SK-N-SH (cell line): ENCODE results near the gene ST6GALNAC3. TPM values are rescaled to one million over a fixed set of nuclear protein-coding genes. Genes with fewer than 3 reads are reported as not detected.

Experiments
- CTCF ChIA-PET: fragments of 300-600, 350-600 bp; formaldehyde crosslinking; extraction: SDS; loops from one replicate; lab custom pipeline; 2021; lab: Yijun Ruan, JAX
- POLR2A ChIA-PET: fragments of 350-600 bp; sonication (Branson Sonifier 250); formaldehyde crosslinking; extraction: SDS; loops from one replicate; lab custom pipeline; 2020; ENCODE audit warnings: antibody characterized with exemption, inconsistent platforms; lab: Yijun Ruan, JAX
- DNase-seq: peaks from one replicate; pipeline ENCODE4 v3.0.0; 2012
- H2AFZ ChIP-seq: fragments of 200-600 bp; sonication (generic); 2 replicates; pipeline ENCODE4 v1.8.1; 2016; ENCODE audit warnings: antibody characterized with exemption, mild to moderate bottlenecking, low read depth
- H3F3A ChIP-seq: fragments of 200-600 bp; sonication (generic); replicated peaks from 2 replicates; pipeline ENCODE3; 2016; ENCODE audit warnings: antibody characterized with exemption, mild to moderate bottlenecking; ENCODE audit not compliant: insufficient read depth
- H3K27ac ChIP-seq, 2 experiments: fragments of 200-500 bp in 1 of 2; fragments of 200-600 bp in 1 of 2; sonication (Bioruptor generic) in 1 of 2; sonication (generic), shearing (Covaris generic) in 1 of 2; 2 replicates each; pipeline versions ENCODE4 v1.5.1 to v1.6.1; 2014 to 2016; ENCODE audit warnings: low read depth in 2 of 2, inconsistent platforms in 1 of 2, low read length in 1 of 2, mild to moderate bottlenecking in 1 of 2, mixed read lengths in 1 of 2
- H3K27me3 ChIP-seq: fragments of 200-600 bp; sonication (generic), shearing (Covaris generic); 2 replicates; pipeline ENCODE4 v1.6.1; 2016; ENCODE audit warnings: mixed run types; ENCODE audit not compliant: insufficient read depth
- H3K36me3 ChIP-seq, 2 experiments: fragments of 200-500 bp in 1 of 2; fragments of 200-600 bp in 1 of 2; sonication (Bioruptor generic) in 1 of 2; sonication (generic) in 1 of 2; replicated peaks in 1 of 2; 2 replicates each; pipeline versions ENCODE3 to v1.5.1; 2014 to 2016; ENCODE audit warnings: low read length in 1 of 2, mild to moderate bottlenecking in 1 of 2; ENCODE audit not compliant: insufficient read depth in 2 of 2, control insufficient read depth in 1 of 2
- H3K4me1 ChIP-seq, 2 experiments: fragments of 200-500 bp in 1 of 2; fragments of 200-600 bp in 1 of 2; sonication (Bioruptor generic) in 1 of 2; sonication (generic), shearing (Covaris generic) in 1 of 2; 2 replicates each; pipeline versions ENCODE4 v1.5.1 to v1.6.1; 2014 to 2016; ENCODE audit warnings: low read depth in 1 of 2, low read length in 1 of 2, mixed run types in 1 of 2; ENCODE audit not compliant: insufficient read depth in 2 of 2, control insufficient read depth in 1 of 2
- H3K4me2 ChIP-seq: fragments of 200-600 bp; sonication (generic), shearing (Covaris generic); 2 replicates; pipeline ENCODE4 v1.6.1; 2017; ENCODE audit warnings: mixed run types
- H3K4me3 ChIP-seq, 2 experiments: fragments of 200-500 bp in 1 of 2; fragments of 200-600 bp in 1 of 2; sonication (Bioruptor generic) in 1 of 2; sonication (generic), shearing (Covaris generic) in 1 of 2; 2 replicates each; pipeline versions ENCODE4 v1.5.1 to v1.8.1; 2014 to 2016; ENCODE audit warnings: low read depth in 2 of 2, inconsistent platforms in 1 of 2, low read length in 1 of 2, mild to moderate bottlenecking in 1 of 2, mixed read lengths in 1 of 2, moderate library complexity in 1 of 2
- H3K79me2 ChIP-seq: fragments of 200-600 bp; sonication (generic); 2 replicates; pipeline ENCODE4 v1.8.1; 2017; ENCODE audit warnings: mild to moderate bottlenecking; ENCODE audit not compliant: insufficient read depth
- H3K9ac ChIP-seq: fragments of 200-600 bp; sonication (generic); 2 replicates; pipeline ENCODE4 v1.6.1; 2017; ENCODE audit warnings: mixed run types
- H3K9me2 ChIP-seq: fragments of 200-600 bp; sonication (generic); 2 replicates; pipeline ENCODE4 v1.6.1; 2017; ENCODE audit warnings: mixed run types
- H3K9me3 ChIP-seq: fragments of 200-600 bp; sonication (generic); 2 replicates; pipeline ENCODE4 v1.6.1; 2017; ENCODE audit warnings: mixed run types, mild to moderate bottlenecking, moderate library complexity
- H4K20me1 ChIP-seq: fragments of 200-600 bp; sonication (generic); 2 replicates; pipeline ENCODE4 v1.6.1; 2017; ENCODE audit warnings: mild to moderate bottlenecking, mixed run types; ENCODE audit not compliant: insufficient read depth
- EZH2phosphoT487 ChIP-seq: fragments of 200-600 bp; sonication (generic); IDR thresholded peaks from 2 replicates; pipeline ENCODE4 v1.6.1; 2017; ENCODE audit warnings: low read depth, mixed run types, mild to moderate bottlenecking, antibody characterized with exemption, moderate library complexity, borderline replicate concordance
- GABPA ChIP-seq: IDR thresholded peaks from 2 replicates; pipeline ENCODE4 v1.4.0; 2012; ENCODE audit warnings: low read depth, mild to moderate bottlenecking
- JUND ChIP-seq: IDR thresholded peaks from 2 replicates; pipeline ENCODE4 v1.4.0; 2012
- MEF2A ChIP-seq: IDR thresholded peaks from 2 replicates; pipeline ENCODE4 v1.4.0; 2012; ENCODE audit warnings: low read depth, borderline replicate concordance
- SIN3A ChIP-seq: IDR thresholded peaks from 2 replicates; pipeline ENCODE4 v1.6.1; 2012; ENCODE audit warnings: low read depth, mild to moderate bottlenecking, low read length, moderate library complexity, borderline replicate concordance
- TEAD4 ChIP-seq: IDR thresholded peaks from 2 replicates; pipeline ENCODE4 v1.4.0; 2012; ENCODE audit warnings: mild to moderate bottlenecking, borderline replicate concordance; ENCODE audit not compliant: insufficient read depth
- WGBS: methylation state at CpG from one replicate; pipeline ENCODE4 v1.1.6; 2017; ENCODE audit warnings: low lambda C conversion rate; 5-methylcytosine and 5-hydroxymethylcytosine counted together
- polyA plus RNA-seq, 3 experiments: library from polyadenylated mRNA; depleted of rRNA; stranded (reverse); fragments of >200 nt; gene quantifications; 2 replicates each; pipeline ENCODE4 v1.2.3, GENCODE V29; 2012
- TF ChIP-seq, protein P1 (sequence below): IDR thresholded peaks from 2 replicates; pipeline ENCODE4 v1.6.1; 2012; ENCODE audit warnings: mild to moderate bottlenecking, low read depth, low read length, moderate library complexity

Gene ST6GALNAC3
- polyA plus RNA-seq, 1 of the 3 experiments (the other 2 are of a cell fraction) = 8.1 TPM

DNA sequence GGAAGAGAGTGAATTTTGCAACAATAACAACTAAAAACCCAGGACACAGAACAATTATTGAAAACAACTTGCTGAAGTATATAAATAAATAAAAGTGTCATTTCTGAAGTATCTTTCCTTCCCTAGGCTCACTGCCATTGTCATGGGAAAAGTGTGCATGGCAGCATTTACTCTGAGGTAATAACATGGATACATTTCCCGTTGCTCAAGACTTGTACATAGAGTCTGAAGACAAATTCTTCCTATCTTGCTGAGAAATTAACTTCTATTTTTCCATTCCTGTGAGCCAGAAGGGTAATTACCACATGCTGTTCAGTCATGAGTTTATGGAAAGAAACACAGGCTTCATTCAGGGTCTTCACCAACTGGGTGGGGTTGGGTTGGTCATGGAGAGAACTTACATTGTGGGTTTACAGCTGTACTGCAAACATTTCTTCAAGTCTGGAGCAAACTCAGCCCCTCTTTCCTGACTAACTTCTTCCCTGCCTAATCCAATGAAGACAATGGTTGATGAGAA lies 32.2 kb downstream of the ST6GALNAC3 start:
- whole genome bisulfite sequencing = 73% methylated on average over 1 of the region's 1 CpG
- ChIA-PET CTCF (no interaction called here), POLR2A (no interaction called here)

DNA sequence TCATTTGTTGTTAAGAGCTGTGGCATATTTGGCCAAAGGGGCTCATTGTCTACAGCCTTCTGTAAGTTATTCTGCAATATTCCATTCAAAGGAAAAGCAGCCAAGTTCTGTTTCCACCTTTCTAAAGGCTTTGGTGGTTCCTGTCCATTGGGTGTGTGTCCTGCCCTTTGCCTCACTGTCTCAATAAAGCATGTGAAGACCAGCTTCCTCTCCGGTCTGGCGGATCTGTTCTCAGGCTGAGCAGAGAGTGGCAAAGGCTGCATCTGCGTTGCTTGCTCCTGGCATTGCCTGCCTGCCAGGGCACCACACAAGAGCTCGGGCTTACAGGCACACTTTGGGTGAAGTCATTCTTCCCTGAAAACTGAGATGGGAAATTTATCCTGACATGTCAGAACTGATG lies 34.9 kb downstream of the ST6GALNAC3 start:
- no peaks in the 10 kb centered on the region for H3K9me3 ChIP-seq
- no peak overlapping the region for H3K4me2 ChIP-seq
- H3K27ac ChIP-seq = peak overlapping the region in 1 of 2 experiments; percentile 28; a peak in 1 of 4 replicates
- DNase-seq = peak; percentile 15
- peaks cover 0 to 15% of the 10 kb centered on the region in 2 experiments; a peak in 2 of 4 replicates for H3K4me1 ChIP-seq
- WGBS = 97% methylated on average over 4 of the region's 4 CpGs
- H3K27me3 ChIP-seq = no peaks in the 10 kb centered on the region
- no peak overlapping the region for H3K9ac ChIP-seq
- peaks cover 0 to 2% of the 10 kb centered on the region in 2 experiments for H3K36me3 ChIP-seq
- ChIA-PET CTCF (no interaction called here), POLR2A (no interaction called here)
- H3F3A ChIP-seq = no peaks in the 10 kb centered on the region
- no peaks in the 10 kb centered on the region for H4K20me1 ChIP-seq
- no peak overlapping the region for H3K4me3 ChIP-seq
- peaks cover 21% of the 10 kb centered on the region; the same call in 1 of the 2 replicates for H3K79me2 ChIP-seq
- no peaks in the 10 kb centered on the region for H3K9me2 ChIP-seq
- TF ChIP-seq, protein P1, sequence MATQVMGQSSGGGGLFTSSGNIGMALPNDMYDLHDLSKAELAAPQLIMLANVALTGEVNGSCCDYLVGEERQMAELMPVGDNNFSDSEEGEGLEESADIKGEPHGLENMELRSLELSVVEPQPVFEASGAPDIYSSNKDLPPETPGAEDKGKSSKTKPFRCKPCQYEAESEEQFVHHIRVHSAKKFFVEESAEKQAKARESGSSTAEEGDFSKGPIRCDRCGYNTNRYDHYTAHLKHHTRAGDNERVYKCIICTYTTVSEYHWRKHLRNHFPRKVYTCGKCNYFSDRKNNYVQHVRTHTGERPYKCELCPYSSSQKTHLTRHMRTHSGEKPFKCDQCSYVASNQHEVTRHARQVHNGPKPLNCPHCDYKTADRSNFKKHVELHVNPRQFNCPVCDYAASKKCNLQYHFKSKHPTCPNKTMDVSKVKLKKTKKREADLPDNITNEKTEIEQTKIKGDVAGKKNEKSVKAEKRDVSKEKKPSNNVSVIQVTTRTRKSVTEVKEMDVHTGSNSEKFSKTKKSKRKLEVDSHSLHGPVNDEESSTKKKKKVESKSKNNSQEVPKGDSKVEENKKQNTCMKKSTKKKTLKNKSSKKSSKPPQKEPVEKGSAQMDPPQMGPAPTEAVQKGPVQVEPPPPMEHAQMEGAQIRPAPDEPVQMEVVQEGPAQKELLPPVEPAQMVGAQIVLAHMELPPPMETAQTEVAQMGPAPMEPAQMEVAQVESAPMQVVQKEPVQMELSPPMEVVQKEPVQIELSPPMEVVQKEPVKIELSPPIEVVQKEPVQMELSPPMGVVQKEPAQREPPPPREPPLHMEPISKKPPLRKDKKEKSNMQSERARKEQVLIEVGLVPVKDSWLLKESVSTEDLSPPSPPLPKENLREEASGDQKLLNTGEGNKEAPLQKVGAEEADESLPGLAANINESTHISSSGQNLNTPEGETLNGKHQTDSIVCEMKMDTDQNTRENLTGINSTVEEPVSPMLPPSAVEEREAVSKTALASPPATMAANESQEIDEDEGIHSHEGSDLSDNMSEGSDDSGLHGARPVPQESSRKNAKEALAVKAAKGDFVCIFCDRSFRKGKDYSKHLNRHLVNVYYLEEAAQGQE = no peak
- no peak for TF ChIP-seq TEAD4
- TF ChIP-seq, all 33 proteins: peak for 0
- H2AFZ ChIP-seq = no peak overlapping the region

More for the DNA sequence above, 32.2 kb downstream of the ST6GALNAC3 start:
- Histone ChIP-seq H3K27ac (no peak overlapping the region), H3K9me2 (no peaks in the 10 kb centered on the region), H3K9ac (no peak overlapping the region), H3F3A (no peaks in the 10 kb centered on the region), H3K27me3 (no peaks in the 10 kb centered on the region), H3K36me3 (peaks cover 0 to 2% of the 10 kb centered on the region in 2 experiments), H4K20me1 (no peaks in the 10 kb centered on the region), H3K4me1 (peaks cover 5 to 20% of the 10 kb centered on the region in 2 experiments; a peak in 2 of 4 replicates), H3K4me3 (no peak overlapping the region), H3K79me2 (peaks cover 46% of the 10 kb centered on the region), H2AFZ (no peak overlapping the region), H3K4me2 (no peak overlapping the region), H3K9me3 (no peaks in the 10 kb centered on the region)
- TF ChIP-seq SIN3A (no peak), EZH2phosphoT487 (no peak), GABPA (no peak), MEF2A (no peak), JUND (no peak)
- DNase-seq = no peak
